ENCODE measurements around the gene PEX16.

DNA sequence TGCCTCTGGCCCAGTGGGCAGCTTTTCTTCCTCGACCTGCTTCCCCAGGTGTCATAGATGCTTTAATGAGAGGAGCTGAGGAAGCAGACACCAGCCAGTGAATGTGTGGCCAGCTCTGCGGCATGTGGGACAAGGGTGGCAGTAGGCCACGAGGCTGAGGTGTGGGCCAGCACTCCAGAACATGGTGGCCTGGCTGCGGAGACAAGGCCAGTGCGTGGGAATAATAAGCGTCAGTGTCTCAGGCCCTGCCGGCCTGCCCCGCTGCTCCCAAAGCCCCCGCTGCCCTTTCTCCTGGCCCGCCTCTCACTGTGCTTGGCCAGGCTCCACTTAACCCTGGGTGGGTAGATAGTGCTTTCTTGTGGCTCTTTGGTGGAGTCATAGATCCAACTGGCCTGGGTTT is 30.1 kb downstream of the PEX16 start:
- TF ChIP-seq EZH2 (IDR thresholded peaks at IDR 0.05) = no peak
- no peak for TF ChIP-seq POLR2AphosphoS5 (IDR thresholded peaks at IDR 0.05; ENCODE audit: borderline replicate concordance, low read depth, low read length)

Measured in SK-N-MC (cell line).